GM18511 (cell line): ENCODE measurements around the gene BCR.

Experiments
- ATAC-seq: cut with Tn5 transposase; IDR thresholded peaks from one replicate; pipeline ENCODE4 v1.9.1; 2021; ENCODE audit warnings: mild to moderate bottlenecking, moderate library complexity; ENCODE audit not compliant: unreplicated experiment

Gene BCR

DNA sequence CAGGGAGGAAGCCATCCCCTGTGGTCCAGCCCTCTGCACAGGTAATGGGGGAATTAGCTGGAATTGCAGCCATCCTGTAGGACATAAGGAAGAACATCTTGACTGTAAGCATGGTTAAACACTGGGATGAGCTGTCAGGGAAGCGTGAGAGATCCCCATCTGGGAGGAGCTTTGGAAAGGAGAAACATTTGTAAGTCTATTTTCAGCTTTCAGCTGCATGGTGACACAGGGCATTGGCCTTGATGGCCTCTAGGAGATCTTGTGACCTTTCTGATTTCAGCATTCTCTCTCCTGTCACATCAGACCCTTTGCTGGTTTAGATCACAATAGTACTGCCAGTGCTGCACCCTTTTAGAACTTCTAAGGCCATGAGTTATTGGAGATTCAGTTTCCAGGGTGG, 47.1 kb downstream of the BCR start:
- no peak for ATAC-seq

DNA sequence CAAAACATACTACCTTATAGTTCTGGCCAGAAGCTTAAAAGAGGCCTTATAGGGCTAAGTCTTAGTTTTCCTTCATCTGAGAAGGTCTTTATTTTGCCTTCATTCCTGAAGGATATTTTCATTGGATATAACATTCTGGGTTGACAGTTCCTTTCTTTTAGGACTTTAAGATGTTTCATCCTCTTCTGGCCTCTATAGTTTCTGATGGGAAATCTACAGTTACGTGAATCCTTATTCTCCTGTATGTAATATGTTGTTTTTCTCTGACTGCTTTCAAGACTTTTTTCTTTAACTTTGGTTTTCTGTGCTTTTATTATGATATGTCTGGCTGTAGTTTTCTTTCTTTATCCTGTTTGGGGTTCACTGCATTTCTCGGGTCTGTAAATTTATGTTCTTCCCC, 48.2 kb downstream of the BCR start:
- ATAC-seq, result no peak

DNA sequence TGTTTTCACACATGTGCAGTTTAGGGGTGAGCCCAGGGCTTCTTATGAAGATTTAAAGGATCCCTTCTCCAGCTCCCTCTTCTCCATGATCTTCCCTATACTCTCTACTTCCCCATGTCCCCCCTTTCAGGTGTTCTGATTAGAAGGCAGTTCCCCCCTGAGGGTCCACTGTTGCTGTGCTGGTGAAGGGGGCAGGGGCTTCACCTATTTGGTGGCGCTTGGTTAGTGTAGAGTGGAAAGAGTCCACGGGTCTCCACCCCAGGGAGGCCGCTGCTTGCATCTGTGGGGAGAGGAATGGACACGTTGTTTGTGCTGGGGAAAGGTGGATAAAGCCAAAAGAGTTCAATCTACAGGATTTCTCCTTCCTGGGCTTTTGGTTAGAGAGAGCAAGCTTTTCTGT, 49.3 kb downstream of the BCR start:
- no peak for ATAC-seq

DNA sequence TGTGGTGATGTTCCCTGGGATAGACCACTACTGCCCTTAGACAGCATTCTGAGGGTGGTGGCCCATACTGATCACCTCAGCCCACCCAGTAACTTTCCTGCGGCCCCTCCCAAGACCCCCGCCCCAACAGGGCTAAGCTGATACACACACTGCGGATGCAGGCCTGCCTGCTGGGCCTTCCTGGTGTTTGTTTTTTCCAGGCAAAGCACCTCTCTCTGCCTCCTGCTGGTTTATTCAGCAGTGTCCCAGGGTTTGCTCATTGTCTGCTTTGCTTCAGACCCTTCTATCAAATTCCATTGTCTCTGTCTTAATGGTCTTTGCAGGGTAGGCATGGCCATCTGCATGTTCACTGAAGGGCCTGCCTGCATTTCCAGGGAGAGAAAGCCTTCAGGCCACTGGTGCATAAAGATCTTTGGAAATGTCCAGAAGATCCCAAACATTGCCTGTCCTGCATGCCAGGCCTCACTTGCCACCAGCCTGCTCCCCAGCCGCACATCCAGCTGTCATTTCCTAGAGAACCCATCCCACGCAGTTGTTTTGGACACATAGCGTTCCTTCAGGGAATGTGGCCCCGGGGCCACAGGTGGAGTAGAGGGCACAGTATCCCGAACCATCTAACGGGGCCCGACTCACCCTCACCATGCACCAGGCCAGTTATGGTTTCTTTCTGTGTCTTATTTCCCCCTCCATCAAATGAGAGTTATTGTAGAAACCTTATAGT, 50.2 kb downstream of the BCR start:
- ATAC-seq, result no peak

DNA sequence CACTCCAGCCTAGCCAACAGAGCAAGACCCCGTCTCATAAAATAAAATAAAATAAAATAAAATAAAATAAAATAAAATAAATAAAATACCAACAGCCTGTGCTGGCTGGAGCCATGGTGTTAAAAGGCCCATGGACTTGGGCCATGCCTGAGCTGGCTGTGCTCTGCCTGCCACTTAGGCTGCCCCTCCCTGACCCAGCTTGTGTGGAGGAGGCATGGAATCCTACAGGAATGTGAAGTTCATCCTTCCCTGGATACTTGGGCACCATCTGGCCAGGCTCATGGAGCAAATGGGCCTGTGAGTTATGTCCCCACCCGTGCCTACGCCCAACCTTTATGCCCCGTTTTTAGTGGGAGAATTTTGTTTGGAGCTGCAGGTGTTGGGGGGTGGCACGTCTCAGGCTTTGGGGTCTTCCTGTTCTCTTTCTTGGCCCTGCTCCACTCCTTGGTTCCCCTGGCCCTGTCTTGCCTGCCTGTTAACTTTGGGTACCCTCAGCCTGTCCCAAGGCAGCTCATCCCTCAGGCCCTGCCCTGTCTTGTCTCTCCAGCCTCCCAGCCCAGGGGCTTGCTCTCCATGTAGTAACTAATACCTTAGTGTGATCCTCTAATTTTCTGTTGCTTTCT, 51.3 kb downstream of the BCR start:
- ATAC-seq, result no peak

DNA sequence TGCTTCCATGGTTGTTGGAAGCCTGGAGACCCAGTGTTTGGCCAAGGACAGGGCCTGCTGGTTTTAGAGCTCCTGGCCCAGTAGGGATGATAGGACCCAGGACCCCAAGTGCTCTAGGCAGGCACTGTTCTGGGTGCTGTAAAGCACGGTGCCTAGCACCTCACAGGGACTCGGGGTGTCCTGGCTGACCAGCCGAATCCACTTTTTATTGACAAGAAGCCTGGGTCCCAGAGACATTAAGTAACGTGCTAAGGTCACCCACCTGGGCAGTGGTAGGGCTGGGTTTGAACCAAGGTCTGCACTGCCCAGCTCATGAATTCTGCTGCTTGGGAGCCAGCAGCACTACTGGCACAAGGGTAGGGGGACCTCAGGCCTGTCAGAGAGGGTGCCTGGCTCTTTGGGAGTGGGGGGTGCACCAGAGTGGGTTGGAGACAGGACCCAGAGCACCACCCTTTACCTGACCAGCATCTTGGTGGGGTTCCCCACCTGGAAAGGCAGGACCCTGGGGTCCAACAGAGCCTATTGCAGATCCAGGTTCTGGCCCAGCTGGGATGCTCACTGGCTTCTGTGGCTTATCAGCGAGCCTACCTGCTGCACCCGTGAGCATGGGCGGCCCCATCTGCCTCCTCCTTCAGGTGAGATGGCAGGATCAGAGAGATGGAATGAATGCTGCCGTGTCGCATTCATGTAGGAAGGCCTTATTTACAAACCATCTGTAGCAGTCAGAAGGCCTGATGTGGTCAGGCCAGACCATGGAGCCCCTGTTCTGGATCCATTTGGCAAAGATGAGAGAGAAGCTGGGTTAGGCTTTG, 52.0 kb downstream of the BCR start:
- ATAC-seq, result no peak

DNA sequence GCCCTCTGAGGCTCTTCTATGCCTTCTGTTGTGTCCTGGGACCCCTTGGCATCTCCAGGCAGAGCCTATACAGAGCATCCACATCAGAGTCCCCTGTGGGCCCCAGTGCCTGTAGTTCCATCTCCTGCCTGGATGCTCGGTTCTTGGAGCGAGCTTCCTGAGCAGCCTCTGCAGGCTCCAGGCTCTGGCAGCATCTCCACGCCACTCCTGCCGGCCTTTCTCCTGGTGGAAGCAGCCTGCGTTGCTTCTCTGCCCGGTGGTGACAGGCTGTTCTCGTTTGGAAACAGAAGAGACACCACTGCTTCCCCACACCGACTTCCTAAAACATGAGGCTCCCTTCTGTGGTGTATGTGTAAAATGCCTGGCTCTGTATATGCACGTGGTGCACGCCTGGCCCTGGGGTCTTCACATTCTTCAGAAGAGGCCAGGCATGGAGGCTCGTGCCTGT, 52.8 kb downstream of the BCR start:
- ATAC-seq, result no peak

DNA sequence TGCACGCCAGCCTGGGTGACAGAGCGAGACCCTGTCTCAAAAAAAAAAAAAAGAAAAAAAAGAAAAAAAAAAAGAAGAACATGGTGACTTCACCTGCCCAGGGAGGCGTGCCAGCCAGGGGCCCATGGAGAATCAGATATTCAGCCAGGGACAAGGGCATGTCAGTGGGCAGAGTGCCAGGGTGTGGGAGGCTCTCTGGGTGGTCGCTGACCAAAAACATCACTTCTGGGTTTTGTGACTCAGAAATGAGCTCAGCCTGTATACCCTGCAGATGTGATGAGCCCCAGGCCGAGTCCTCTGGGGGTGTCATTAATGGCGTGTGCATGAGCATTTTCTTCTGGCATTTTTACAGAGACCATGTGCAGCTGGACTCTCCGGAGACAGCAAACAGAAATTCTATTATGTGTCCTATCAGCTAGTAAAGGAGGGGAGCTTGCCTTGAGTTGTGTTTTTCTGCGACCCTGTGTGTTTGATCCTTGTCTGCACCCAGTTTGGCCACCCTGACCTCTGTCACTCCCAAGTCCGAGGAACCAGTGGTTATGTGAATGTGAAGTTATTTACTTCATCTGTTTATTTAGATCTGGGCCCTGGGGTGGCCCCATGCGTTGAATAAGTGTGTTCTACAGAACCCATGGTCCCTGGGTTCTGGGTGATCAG, 53.6 kb downstream of the BCR start:
- no peak for ATAC-seq

DNA sequence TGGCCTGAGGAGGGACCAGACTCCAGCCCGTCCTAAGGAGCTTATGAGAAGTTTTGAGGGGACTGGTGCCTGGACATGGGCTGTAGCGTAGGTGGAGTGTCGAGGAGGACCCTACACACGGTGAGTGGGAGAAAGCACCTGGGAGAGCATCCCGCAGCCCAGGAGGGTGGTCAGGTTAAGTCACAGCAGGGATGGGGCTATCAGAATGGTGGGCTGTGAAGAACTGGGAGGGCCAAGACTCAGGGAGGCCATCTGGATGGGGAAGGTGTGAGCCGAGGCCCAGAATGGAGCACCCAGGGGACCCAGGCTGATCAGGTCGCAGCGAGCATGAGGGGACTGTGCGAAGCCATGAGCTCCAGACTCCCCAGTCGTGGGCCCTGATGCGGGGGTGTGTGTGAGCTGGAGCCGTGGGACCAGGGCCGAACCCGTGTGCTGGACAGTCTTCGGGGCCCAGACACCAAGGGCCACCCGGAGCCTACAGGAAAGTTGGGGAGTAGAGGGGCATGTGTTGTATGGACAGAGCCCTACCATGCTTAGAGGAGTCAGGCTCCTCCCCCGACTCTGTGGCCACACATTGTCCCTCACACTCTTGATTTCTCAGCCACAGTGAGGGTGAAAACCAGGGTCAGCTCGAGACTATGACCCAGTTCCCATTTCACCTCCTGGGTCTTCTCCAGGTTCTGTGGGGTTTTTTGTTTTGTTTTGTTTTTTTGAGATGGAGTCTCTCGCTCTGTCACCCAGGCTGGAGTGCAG, 54.3 kb downstream of the BCR start:
- no peak for ATAC-seq

DNA sequence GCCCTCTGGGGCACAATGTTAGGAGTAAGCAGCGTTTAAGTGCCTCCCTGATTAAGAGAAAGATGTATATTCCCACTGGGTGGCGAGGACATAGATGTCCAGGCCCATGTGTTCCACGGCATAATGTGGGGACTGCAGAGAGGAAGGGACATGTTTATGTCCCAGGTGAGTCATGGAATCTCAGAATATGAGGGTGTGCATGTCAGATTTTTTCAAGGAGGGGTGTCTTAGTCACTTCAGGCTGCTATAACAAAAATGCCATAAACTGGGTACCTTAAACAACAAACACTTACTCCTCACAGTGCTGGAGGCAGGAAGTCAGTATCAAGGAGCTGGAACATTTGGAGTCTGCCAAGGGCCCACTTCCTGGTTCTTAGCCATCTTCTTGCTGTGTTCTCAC, 55.1 kb downstream of the BCR start:
- ATAC-seq, result no peak

DNA sequence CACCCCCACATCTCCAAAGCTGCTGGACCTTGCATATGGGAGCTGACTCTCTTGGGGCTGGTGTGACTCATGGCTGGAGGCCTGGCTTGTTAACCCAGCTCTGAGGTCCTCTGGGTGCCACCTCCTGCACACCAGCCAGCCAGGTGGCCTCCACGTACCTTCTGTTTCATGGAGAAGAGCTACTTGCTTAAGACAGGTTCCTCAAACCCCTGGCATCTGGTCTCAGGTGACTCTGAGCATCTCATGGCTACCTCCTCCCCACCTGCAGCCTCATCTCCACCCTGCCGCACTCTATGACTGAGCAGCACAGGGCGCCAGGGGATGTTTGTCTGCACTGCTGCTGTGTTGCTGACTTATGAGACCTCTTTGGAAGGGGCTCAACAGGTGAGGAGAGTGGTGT, 55.7 kb downstream of the BCR start:
- no peak for ATAC-seq

DNA sequence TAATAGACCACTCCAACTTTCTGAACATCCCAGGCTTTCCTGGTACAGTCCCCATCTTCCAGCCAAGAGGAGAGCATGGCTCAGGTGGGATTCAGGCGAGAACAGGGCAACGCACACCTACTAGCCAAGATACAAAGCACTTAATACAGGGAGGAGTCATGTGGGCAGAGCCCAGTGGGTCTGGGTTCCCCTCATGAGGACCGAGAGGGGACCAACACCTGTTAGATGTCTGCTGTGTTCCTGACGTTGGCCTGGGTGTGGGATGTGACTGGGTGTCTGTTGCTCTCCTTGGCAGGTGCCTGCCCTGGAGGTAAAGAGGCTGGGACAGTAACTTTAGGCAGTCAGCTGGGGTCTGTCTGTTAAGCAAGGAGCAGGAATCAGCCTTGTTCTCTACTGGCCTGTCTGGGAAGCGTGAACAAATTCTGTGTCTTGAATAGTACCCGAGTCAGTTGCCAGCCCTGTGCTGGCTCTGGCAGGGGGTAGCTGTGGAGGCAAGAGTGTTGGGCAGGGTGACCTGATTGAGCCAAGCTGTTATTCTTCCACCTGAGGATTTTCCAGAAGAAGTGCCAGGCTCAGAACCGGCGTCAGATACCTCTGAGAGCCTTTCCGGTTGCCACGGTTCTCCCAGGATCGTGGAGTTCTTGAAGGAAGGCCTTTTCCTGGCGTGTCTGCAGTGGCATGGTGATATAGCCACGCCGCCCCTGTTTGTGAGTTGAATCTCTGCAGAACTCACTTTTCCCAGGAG, 56.3 kb downstream of the BCR start:
- ATAC-seq, result no peak

DNA sequence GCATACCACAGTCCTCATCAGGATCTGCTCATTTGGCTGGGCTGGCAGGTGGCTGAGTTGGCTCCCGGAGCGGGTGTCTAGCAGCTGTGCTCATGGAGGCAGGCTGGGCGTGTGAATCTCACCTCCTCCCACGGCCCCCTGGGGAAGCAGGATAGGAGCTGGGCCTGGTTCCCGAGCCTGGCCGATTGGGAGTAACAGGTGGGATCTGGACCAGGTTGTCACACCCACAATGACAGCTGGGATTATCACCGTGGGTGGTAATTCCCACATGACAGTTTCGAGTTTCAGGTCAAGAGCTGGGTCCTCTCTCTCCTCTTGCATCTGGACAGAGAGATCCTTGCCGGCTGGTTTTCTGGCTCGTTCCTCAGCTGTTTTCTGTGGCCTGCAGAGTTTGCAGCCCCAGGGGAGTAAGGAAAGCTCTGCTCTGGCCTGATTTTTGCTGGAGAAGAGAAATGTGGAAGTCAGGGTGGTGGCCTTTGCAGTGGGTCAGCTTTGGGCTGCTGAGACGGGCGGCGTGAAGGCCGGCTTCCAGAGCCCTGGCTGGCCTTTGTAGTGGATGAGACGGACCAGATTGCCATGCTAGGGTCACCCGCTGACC, 57.0 kb downstream of the BCR start:
- ATAC-seq, result no peak

DNA sequence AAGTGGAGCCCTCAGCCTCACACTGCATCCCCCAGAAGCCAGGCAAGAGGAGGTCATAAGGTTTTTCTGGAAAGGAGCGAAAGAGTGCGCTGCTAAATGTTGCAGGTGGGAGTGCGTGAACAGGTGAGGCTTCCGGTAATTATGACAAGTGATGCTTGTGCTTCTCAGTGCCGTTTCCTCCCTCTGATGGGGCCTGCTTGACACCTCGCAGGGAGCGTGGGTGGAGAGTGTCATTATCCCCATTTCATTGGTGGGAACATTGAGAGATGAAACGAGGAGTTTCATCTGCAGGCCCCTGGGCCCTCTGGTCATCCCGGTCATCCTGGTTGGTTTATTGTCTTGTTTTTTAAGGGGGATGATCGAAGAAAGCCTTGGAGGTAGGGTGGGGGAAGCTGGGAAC, 57.5 kb downstream of the BCR start:
- no peak for ATAC-seq

DNA sequence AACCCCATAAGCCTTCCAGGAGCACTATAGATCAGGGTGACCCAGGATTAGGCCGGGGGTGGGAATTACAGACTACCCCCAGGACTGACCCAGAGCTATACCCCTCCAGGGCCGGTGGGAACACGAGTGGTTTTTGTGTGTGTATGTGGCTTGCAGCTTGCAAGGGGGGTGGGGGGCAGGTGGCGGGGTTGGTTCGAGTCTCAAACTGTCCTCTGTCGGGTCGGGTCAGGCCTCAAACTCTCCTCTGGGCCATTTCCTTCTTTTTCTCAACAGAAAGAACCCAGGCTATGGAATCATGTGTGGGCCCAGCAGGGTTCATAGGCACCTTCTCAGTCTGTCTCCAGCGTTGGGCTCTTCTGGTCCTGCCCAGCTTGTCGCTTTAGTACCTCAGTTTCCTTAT, 58.4 kb downstream of the BCR start:
- no peak for ATAC-seq

DNA sequence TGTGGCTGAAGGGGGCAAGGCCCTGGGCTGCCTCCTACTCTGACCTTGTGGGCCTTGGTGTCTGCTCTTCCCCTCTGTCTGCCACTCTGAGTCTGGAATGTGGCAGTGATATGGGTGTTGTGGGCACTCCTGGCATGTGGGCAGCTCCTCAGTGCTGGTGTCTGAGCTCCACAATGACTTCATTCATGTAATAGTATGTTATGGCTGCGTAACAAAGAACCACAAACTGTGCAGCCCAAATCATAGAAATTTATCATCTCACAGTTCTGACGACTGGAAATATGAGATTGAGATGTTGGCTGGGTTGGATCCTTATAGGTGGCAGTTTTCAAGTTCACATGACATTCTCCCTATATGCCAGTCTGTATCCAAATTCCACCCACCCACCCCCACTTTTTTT, 59.1 kb downstream of the BCR start:
- no peak for ATAC-seq

DNA sequence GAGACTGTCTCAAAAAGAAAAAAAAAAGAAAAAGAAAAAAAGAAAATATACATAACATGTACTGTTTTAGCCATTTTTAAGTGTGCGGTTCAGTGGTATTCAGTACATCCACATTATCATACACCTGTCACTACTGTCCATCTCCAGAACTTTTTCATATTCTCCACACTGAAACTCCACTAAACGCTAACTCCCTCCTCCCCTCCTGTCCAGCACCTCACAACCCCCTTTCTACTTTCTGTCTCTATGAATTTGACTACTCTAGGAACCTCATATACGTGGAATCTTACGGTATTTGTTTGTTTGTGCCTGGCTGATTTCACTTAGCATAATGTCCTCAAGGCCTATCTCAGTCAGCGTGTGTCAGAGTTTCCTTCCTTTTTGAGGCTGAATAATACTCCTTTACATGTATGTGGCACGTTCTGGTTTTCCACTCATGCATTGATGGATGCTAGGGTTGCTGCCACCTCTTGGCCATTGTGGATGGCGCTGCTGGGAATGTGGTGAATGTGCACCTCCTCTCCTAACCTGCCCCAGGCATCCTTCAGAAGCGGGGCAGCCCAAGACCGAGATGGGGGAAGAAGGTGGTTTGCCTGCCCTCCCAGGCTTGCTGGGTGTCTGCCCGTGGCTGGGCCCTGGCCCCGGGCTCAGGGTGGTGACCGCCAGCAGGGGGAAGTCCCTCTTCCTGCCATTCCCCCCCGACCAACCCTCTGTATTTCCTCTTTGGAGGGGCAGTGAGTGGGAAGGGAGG, 60.5 kb downstream of the BCR start:
- no peak for ATAC-seq

DNA sequence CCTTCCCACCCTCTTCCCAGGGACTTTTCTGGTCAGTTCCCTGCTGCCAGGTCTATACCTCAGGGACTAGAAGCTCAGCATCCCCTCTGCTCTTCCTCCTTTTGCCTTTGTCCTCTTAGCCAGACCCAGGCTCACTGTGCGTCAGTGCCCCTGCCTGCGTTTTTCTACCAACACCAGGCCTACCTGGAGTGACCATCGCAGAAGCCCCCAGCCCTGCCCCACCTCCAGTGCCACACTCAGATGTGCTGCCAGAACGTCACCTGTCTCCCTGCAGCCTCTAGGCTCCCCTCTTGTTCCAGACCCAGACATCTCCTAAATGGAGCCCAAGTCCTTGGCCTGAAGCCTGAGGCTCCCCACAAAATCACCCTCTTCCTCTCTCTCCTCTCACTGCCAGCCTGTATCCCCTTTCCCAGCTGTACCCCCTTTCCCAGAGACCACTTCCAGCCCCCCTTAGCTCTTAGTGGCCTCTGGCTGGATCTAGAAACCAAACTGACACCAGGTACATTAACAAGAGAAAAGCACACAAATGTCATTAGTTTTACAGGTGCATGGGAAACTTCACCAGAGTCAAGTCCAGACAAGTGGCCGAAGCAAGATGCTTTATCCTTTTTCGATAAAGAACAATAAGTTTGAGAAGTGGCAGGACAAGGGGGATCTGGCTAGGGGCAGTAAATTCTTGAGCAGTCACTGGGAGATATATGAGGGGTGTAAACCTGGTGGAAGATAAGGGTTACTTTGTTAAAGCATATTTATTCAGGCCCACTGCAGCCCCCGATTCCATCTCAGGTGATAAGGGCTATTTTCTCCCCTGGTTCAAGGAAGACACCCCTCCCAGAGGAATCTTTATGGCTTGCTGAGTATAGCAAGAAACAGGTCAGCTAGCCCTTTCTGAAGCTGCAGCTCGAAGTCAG, 61.5 kb downstream of the BCR start:
- ATAC-seq, result no peak
